Measurements from ENCODE around the gene CHP2. TPM values are rescaled to one million over a fixed set of nuclear protein-coding genes. Genes with fewer than 3 reads are reported as not detected.

Gene CHP2
- total RNA-seq, 1 donor from 2014 or later = not detected

- Mint-ChIP-seq H3K9me3 (no peaks in the 10 kb centered on the region), H3K27ac (no peak overlapping the region), H3K4me3 (no peak overlapping the region), H3K36me3 (ENCODE audit: low read depth) (no peaks in the 10 kb centered on the region), H3K4me1 (ENCODE audit: low read depth) (no peaks in the 10 kb centered on the region), H3K27me3 (ENCODE audit: insufficient read depth) (peaks cover 12% of the 10 kb centered on the region)
- intact Hi-C loops (cut with micrococcal nuclease) = no loop called here
- no peak for DNase-seq (ENCODE audit: low spot score)
These were observed 42.1 kb downstream of the CHP2 start for GRCh38 chr16:23796941-23797340.

GRCh38 chr16:23801378-23801777 lies 46.6 kb downstream of the CHP2 start:
- Mint-ChIP-seq H3K27ac (no peak overlapping the region), H3K36me3 (ENCODE audit: low read depth) (no peaks in the 10 kb centered on the region), H3K9me3 (no peaks in the 10 kb centered on the region), H3K4me1 (ENCODE audit: low read depth) (peaks cover 13% of the 10 kb centered on the region), H3K27me3 (ENCODE audit: insufficient read depth) (peaks cover 8% of the 10 kb centered on the region), H3K4me3 (no peak overlapping the region)
- intact Hi-C loops (cut with micrococcal nuclease) = loop anchor here (1.0 to 5.0 kb wide), 5 partner anchors 81 to 451 kb away; no protein-coding TSS in a partner anchor
- peak; percentile 59 for DNase-seq (ENCODE audit: low spot score)

GRCh38 chr16:23802776-23803175 lies 48.0 kb downstream of the CHP2 start:
- Mint-ChIP-seq H3K4me3 (no peak overlapping the region), H3K4me1 (ENCODE audit: low read depth) (peaks cover 19% of the 10 kb centered on the region)

DNA sequence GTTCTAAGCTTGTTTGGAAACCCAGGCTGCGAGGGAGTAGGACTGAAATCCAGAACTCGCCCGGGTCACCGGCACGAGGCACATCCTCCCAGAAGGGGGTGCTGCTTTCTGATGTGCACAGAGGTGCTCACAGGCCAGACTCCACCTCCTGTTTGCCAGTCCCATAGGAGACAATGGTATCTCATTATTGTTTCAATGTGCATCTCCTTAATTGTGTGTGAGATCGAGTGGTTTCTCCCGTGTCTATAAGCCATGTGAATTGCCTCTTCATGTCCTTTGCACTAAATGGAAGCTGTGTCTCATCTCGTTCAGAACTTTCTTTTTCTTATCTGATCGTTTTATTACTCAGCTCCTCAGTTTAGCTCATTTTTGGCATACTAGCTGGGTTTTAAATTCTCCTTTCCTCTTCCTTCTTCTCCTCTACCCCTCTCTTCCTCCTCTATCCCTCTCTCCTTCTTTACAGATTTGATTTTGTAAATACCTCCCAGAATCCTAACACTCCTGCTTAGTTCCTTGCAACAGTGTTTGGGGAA lies 48.8 kb downstream of the CHP2 start:
- Mint-ChIP-seq H3K4me3 (no peak overlapping the region), H3K36me3 (ENCODE audit: low read depth) (no peaks in the 10 kb centered on the region), H3K27me3 (ENCODE audit: insufficient read depth) (peaks cover 8% of the 10 kb centered on the region), H3K27ac (peak overlapping the region; percentile 27), H3K4me1 (ENCODE audit: low read depth) (peaks cover 19% of the 10 kb centered on the region), H3K9me3 (no peaks in the 10 kb centered on the region)
- intact Hi-C loops (cut with micrococcal nuclease) = loop anchor here (1.0 to 5.0 kb wide), 7 partner anchors 24 to 701 kb away; partner anchors contain the start of gene PRKCB
- DNase-seq (ENCODE audit: low spot score) = peak; percentile 62

More at GRCh38 chr16:23802776-23803175, 48.0 kb downstream of the CHP2 start:
- Mint-ChIP-seq H3K36me3 (ENCODE audit: low read depth) (no peaks in the 10 kb centered on the region), H3K27me3 (ENCODE audit: insufficient read depth) (peaks cover 8% of the 10 kb centered on the region), H3K27ac (no peak overlapping the region), H3K9me3 (no peaks in the 10 kb centered on the region)
- no peak for DNase-seq (ENCODE audit: low spot score)
- intact Hi-C loops (cut with micrococcal nuclease) = loop anchor here (1.0 to 5.0 kb wide), 7 partner anchors 25 to 702 kb away; partner anchors contain the start of gene PRKCB

DNA sequence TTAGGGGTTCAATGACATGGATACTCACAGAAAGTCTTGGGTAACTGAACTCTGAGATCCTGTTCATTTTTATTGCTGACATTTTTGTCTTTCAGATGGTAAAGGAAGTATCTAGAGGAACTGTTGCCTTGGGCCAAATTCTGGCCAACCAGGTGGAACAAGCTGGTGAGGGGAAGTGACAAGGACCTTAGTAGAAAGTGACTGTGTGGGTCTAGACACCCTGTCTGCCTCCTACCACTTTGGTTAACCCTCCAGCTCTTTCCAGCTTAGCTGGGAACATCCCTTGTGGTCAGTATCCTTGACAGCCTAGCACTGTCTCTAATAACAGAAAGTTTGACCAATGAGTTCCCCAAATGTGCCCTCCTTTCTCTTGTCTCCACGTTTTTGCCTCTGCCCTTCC lies 52.2 kb downstream of the CHP2 start:
- H3K9me3 Mint-ChIP-seq = no peaks in the 10 kb centered on the region
- no peak for DNase-seq (ENCODE audit: low spot score)
- H3K4me3 Mint-ChIP-seq = no peak overlapping the region
- intact Hi-C loops (cut with micrococcal nuclease) = no loop called here
- peaks cover 12% of the 10 kb centered on the region for H3K27me3 Mint-ChIP-seq (ENCODE audit: insufficient read depth)
- no peaks in the 10 kb centered on the region for H3K36me3 Mint-ChIP-seq (ENCODE audit: low read depth)
- no peak overlapping the region for H3K27ac Mint-ChIP-seq
- H3K4me1 Mint-ChIP-seq (ENCODE audit: low read depth) = peaks cover 19% of the 10 kb centered on the region

Other genes starting within 250 kb of the CHP2 start
- 106 and 112 TPM in 2 replicates for gene GGA2, start 244.5 kb upstream of the CHP2 start, total RNA-seq
- 27.8 and 29.9 TPM in 2 replicates for gene EARS2, start 197.7 kb upstream of the CHP2 start, total RNA-seq
- gene UBFD1, start 197.3 kb upstream of the CHP2 start, total RNA-seq = 54.9 and 55.0 TPM in 2 replicates
- 146 and 148 TPM in 2 replicates for gene NDUFAB1, start 158.7 kb upstream of the CHP2 start, total RNA-seq
- 34.4 and 36.2 TPM in 2 replicates for gene PALB2, start 113.7 kb upstream of the CHP2 start, total RNA-seq
- gene DCTN5, start 113.6 kb upstream of the CHP2 start, total RNA-seq = 102 and 105 TPM in 2 replicates
- gene PLK1, start 76.1 kb upstream of the CHP2 start, total RNA-seq = 45.2 and 54.7 TPM in 2 replicates
- gene ERN2, start 41.8 kb upstream of the CHP2 start, total RNA-seq = not detected in 2 replicates
- gene PRKCB, start 81.0 kb downstream of the CHP2 start, total RNA-seq = 100 and 109 TPM in 2 replicates

All from activated T-helper 1 cell treated with anti-CD3 and anti-CD28 coated beads, Interleukin-12 subunit alpha, Interleukin-12 subunit beta, Interleukin-2, Interleukin-4 antibody, amounts not matched to agents 30 ng/mL and 10 ng/mL and 1 ng/mL, durations not matched to agents 14 hours and 24 hours and 36 hours (primary cell).